HPDE6-E6E7 (cell line): Measurements from ENCODE around the gene ZNF311.
A peak's percentile ranks its signal among the peaks of the same experiment; 100 is the strongest.

Experiments
- DNase-seq: peaks from one replicate; pipeline ENCODE4 v3.0.0; 2011; ENCODE audit warnings: missing footprints; ENCODE audit errors: extremely low spot score

The ZNF311 gene

DNA sequence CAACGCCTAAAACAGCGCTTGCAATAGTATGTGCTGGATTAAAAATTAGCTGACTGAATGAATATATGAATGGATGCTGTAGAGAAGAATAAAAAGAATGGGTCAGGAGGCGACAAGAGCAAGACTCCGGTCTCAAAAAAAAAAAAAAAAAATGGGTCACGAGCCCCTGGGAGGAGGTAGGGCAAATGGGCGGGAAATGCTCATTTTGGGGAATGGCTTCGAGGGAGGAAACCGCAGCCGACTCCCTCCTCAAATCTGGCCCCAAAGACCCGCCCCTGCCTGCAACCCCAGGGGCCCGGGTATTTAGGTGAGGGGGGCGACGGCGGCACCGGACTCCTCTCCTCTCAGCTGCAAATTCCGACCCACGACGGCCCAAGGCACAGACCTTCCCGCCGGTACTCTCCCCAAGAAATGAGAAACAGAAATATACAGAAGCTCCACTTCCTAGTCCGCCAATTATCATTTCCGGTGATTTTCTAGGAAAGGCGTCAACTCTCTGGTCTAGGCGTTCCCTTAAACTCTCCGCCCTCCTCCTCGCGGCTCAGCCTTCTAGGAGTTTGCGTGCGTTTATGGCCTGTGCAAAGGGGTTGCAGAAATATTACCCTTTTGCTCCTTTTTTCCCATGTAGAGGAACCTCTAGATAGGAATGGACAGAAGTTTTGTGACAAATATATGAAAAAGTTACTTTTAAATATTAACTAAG is at the start of gene ZNF311:
ZNF311 (minus strand) TSS at position 133 of the 703 bp plus-strand sequence. CDS start 1,361 bp downstream, outside the sequence.
- no peak for DNase-seq

DNA sequence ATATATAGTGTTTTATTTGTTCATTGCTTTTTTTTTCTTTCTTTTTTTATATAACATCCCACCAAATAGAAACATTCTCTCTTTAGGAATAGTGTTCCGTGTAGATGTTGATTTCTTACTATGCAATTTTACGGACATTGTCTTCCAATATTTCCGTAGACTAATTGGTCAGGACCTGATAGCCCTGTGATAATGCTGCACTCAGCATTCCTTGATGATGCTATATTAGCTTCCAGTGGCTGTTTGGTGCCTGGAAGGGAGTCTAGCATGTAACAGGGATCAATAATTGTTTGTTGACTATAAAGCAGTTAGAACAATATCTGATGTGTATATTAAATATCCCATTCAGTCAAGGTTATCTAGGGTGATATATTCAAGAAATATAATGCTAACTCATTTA is 46.6 kb upstream of the ZNF311 start:
- DNase-seq: no peak

DNA sequence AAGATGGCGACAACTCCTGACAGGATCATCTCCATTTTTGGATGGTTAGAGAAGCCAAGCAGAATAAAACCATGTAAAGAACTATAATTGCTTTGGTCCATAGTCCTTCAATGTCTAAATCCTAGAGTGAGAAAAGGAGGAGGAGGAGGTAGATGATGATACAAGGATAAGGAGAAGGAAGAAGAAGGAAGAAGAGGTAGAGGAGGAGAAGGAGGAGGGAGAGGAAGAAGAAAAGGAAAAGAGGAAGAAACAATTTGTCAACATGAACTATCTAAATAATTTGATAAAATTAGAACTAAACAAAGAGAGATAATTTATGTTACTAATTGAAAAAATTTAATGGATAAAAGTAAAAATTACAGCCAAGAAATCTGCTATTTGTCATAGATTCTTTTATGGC is 40.0 kb upstream of the ZNF311 start, which contains the start of gene OR2W1:
OR2W1 (minus strand) TSS at position 101 of the 400 bp plus-strand sequence; CDS start at position 101, 0 bp downstream.
- DNase-seq: no peak

DNA sequence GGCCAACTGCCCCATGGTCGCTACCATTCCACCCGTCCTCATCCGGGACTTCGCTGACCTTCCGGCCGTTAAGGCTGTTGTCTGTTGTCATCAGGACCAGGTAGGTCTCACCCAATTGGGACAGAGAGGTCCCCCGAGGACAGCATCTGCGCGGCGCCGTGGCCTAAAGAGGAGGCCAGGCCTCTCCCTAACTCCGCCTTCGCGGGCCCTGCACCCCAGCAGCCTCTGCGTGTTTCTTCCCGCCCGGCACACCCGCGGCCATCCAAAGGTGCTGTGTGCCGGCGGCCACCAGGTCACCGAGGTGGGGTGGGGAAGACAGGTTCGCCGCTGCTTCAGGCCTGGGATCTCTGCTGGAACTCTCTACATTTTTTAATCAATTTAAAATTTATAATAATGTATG is 30.8 kb upstream of the ZNF311 start:
- DNase-seq: no peak

DNA sequence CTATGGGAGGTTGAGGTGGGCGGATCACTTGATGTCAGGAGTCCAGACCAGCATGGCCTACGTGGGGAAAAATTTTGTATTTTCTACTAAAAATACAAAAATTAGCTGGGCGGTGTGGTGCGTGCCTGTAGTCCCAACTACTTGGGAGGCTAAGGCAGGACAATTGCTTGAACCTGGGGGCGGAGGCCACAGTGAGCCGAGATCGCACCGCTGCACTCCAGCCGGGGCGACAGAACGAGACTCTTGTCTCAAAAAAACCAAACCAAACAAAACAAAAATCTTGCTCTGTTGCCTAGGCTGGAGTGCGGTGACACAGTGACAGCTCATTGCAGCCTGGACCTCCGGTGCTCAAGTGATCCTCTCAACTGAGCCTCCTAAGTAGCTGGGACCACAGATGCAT is 23.7 kb upstream of the ZNF311 start:
- no peak for DNase-seq

DNA sequence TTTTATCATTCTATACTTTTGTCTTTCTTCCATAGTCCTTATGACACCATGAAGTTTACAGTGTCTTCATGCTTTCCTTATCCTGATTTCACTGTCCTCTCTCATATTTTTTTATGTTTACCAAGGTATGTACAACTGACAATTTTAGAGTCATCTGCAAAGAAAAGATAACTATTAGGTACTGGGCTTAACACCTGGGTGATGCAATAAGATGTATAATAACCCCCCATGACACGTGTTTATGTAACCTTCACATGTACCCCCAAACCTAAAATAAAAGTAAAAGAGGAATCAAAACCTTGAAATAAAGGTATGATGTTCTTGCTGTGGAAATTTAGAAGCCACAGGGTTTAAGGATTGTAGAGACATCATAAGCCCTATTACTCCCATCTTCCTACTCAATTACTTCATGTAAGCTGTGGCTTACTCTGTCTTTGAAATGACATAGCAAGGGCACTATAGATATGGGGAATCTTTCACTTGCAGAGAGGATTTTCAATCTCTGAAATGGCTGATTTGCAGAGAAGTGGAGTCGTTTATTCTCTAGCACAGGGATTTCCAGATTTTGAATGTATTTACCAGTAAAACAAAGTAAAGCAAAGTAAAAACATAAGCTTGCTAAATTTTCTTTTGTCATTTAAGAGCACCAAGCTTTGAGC is 20.9 kb upstream of the ZNF311 start:
- DNase-seq: no peak

DNA sequence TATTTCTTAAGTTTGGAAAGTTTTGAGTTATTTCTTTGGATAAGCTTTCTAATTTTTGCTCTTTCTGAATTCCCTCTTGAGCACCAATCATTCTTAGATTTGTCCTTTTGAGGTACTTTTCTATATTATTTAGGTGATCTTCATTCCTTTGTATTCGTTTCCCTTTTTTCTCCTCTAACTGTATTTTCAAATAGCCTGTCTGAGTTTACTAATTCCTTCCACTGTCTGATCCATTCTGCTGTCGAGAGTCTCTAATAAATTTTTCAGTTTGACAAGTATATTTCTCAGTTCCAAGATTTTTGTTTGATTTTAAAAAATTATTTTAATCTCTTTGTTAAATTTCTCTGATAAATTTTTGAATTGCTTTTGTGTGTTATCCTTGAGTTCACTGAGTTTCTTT is 16.3 kb upstream of the ZNF311 start:
- DNase-seq: no peak

DNA sequence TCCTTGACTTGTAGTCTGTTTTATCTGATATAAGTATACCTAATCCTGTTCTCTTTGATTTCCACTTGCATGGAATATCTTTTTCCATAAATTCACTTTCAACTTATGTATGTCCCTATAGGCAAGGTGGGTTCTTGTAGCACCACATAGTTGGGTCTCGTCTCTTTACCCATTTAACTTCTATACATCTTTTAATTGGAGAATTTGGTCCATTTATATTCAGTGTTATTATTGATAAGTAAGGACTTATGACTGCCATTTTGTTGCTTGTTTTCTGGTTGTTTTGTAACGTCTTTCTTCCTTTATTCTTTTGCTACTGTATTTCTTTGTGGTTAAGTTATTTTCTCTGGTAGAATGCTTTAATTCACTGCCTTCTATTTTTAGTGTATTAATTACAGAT is 14.5 kb upstream of the ZNF311 start:
- DNase-seq: no peak

DNA sequence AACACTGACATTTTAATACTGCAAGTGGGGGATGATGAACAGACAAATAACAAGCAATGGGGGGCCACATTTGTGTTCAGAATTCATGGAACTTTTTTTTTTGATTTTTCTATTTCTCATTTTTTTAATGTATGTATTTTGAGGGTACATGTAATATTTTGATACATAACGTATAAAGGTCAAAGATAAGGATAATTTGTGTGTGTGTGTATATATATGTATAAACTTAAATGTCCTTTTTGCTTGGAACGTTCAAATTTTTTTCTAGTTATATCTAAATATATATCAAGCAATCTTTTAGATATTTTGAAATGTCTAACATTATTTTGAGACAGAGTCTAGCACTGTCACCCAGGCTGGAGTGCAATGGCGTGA is 12.3 kb upstream of the ZNF311 start:
- no peak for DNase-seq

DNA sequence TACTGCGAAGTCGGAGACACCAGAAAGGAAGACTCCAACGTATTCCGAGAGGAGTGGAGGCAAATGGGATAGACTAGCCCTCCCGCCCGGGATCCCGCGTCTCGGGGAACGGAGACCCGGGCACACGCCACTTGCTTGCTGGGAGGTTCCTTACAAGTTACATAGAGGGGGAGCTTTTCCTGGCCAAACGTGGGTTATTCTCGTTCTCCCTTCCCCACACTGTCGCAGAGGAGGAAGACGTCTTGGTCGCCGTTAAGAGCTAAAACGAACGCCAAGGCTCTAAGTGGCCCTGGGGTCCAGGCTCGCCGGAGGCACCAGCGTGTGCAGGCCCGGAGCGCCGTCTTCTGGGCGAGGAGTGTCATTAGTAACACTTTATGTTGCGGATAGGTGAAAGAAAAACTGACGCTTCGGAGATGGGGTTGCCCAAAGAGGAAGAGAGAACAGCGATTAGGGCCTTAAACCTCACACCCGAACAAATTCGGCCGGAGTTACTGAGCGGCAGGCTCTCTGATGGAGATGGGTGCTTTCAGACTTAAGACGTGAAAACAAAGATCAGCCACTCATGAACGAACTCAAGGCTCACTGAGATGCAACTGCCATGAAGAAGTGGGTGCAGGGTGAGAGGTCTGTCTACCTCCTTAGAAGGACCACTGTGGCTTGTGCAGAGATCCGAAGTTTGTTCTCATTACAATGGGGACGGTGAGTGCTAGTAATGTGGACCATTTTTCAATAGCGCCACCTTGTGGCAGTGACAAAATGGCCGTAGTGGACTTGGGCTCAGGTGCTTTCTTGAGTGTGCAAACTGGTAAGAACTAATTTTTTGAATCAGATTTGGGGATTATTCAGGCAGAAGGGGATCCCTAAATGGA is 11.7 kb upstream of the ZNF311 start:
- DNase-seq: peak; percentile 46

DNA sequence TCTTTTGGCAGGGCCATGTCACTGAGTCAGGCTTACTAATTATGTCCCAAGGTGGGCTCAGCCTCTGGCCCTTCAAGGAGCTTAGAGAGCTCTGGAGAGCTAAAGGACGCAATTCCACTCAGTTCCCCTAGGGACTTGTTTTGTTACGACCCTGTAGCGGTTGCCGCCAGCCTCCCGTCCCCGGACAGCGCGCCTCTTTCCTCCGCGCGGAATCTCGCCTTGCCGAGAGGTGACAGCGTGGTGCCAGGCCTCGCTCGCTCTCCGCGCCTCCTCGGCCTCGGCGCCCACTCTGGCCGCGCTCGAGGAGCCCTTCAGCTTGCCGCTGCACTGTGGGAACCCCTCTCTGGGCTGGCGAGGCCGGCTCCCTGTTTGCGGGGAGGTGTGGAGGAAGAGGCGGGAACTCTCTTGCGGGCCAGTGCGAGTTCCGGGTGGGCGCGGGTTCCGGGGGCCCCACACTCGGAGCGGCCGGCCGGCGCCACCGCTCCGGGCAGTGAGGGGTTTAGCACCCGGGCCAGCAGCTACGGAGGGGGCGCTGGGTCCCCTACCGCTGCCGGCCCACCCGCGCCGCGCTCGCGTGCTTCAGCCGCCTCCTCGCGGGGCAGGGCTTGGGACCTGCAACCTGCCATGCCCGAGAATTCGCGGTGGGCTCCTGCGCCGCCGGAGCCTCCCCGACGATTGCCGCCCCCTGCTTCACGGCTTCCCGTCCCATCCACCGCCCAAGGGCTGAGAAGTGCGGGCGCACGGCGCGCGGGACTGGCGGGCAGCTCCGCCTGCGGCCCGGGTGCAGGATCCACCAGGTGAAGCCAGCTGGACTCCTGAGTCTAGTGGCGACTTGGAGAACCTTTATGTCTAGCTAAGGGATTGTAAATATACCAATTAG is 9.9 kb upstream of the ZNF311 start:
- DNase-seq: no peak

DNA sequence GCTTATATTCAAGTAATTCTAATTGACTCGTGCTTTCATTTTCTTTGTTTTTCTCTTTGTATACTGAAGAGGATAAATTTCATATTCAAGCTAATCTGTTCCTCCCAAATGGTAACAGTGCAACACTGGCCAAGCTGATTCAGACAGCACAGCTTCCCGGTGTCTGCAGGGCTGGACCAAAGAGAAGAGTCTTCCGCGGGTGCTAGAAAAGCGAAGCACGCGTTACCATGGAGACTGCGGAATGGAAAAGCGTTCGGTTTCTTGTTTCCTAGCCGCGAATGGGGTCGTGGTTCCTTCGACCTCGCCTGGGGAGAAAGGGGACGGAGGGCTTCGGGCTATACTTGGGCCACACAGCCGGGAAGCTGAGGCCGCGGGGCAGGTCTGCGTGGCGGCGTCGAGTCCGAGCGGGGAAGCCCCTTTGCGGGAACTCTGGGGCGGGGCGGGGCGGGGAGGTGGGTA is 6.2 kb upstream of the ZNF311 start:
- peak; percentile 19 for DNase-seq

DNA sequence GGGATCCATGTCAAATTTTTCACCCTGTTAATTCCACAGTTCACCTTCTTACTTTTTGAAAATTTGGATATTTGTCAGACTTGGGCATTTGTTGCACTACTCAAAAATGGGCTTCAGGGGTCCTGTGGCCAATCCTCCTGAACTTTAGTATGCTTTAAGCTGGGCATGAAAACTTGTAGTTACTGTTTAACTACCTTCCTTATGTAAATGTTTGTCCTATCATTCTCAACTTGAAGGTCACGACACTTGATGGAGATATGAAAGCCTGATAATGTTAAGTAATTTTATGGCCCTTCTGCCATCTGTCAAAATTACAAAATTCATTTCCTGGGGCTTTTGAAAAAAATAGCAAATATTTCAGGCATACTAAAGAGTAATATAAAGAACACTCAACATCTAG is 4.2 kb upstream of the ZNF311 start:
- DNase-seq: no peak

DNA sequence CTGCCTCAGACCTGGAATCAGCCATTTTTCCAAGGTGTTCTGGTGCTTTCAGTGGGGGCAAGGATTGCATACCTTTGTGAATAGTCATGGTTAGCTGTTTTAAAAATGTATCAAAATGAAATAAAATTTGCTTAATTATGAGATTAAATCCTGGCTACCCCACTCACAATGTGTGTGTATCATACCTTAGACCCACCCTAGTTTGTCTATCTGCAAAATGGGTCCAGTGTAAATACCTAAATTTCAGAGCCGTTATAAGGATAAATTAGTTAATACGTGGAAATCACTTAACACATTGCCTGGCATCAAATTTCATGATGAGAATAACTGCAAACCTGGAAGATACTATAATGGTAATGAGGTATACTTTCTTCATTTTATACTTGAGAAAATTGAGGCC is 3.0 kb upstream of the ZNF311 start:
- DNase-seq: no peak

DNA sequence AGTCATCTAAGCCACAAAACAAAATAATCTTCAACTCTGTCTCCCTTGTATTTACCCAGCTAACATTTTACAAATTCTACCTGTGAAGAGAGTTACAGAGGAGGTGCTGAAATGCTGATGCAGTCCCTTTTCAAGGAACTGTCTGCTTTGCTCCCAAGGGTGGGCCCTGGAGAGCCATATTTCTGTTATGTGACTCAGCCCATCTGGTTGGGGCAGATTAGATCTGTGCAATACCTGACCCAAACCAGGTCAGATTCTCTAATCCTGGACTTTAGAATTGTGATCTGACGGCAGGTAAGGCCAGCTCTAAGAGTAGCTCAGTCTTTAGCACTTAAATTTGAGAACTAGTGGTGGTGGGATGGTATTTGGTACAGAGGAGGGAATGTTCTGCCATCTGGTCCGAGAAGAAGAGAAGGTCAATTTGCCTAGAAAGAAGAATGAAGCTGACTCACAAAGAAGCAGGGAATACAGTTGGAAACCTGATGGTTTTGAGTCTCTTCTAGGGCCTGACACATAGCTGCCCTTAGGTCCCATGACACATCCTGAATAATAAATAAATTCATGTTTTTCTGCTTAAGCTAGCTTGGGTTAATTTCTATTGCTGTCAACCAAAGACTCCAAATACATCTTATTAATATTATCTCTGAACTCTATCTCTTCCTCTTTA is 8.1 kb downstream of the ZNF311 start:
- DNase-seq: no peak

DNA sequence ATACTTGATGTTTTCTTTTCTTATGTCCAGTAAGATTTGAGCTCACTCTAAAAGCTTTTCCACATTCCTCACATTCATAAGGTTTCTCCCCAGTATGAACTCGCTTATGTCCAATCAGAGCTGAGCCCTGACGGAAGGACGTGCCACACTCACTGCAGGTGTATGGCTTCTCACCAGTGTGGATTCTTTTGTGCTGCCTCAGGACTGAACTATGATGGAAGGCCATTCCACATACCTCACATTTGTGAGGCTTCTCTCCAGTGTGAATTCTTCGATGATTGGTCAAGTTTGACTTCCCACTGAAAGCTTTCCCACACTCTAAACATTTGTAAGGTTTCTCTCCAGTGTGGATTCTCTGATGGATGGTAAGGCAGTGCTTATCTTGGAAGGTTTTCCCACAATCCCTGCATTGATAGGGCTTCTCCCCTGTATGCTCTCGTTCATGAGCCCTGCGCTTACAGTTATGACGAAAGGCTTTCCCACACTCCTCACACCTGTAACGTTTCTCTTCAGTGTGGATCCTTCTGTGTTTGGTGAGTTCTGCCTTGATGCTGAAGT is 9.9 kb downstream of the ZNF311 start:
- no peak for DNase-seq

DNA sequence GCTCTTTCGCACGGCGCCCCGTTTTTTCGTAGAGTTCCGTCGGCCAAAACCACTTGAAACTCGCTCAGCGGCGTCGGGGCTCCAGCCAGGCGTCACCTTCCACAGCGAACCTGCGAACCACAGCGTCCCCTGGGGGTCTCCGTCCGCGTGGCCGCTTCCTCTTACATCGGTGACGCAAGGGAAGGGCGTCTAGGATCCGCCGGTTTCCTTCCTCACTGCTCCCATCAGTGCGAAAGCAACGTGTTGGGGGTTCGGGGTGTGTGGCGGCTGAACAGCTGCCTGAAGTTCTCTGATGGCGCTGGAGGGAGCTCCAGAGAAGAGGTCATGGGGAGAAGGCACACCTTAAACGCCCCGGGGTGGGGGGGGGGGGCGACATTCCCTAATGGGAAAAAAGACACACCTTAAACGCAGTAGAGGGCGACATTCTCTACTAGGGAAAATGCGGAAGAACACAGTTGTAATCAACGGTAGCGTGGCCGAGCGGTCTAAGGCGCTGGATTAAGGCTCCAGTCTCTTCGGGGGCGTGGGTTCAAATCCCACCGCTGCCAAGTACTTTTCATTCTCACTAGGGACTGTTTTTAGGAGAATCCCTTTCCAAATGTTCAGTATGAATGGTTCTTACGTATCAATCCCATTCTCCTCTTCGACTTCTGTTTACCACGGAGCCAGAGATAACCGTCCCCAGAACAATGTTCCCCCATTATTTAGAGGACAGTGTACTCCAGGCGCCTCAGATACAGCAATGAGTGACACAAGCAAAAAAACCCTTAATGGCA is 16.4 kb downstream of the ZNF311 start:
- no peak for DNase-seq

DNA sequence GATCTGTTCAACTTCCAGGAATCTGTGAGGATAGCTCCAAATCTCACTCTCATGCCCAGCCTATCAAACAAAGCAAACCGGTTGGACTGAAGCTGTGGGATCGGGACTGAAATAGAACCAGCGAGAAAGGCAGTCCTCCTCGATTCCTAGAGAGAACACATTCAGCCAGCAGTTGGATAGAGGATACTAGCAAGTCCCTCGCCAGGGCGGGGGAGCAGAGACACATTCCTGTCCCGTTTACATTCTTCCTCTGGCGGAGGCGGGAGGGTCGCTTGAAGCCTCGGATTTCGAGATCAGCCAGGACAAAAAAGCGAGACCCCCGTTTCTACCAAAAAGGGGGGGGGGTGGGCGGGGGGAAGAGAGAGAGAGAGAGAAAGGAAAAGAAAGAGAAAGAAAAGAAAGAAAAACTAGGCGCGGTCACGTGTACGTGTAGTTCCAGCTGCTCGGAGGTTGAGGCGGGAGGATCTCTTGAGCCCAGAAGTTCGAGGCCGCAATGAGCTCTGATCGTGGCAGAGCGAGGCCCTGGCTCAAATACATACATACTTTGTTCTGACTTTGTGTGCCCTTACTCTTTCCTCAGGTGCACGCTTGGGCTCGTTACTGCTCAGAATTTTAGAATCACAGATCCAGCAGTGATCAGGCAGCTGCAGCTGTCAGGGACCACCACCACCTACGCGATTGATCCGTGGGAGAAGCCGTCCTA is 19.5 kb downstream of the ZNF311 start:
- peak; percentile 93 for DNase-seq

DNA sequence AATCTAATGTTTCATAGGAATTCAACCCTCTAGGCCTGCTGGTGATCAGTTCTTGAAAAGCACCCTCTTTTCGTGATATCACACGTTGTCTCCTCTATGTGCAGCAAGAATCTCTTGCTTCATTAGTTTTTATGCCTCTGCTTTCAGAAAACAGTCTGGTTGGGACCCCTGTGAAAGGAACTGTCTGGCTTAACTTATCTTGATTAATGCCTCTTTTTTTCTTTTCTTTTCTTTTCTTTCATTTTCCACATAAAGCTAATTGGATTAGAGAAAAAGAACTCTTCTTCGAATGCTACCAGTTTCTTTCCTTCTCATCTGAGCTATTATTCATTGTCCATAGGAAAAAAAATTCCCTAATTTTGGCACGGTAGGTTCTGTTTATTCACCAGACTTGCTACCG is 21.3 kb downstream of the ZNF311 start:
- no peak for DNase-seq
